SK-N-DZ (cell line): ENCODE measurements around the gene TERC. TPM values are rescaled to one million over a fixed set of nuclear protein-coding genes. Genes with fewer than 3 reads are reported as not detected.
A peak's percentile ranks its signal among the peaks of the same experiment; 100 is the strongest.

Source experiments
- DNase-seq: peaks from one replicate; pipeline ENCODE4 v3.0.0-alpha.2; 2015; ENCODE audit warnings: low spot score
- polyA plus RNA-seq, 2 experiments: library from polyadenylated mRNA; depleted of rRNA; stranded (reverse); fragments of >200 nt; gene quantifications; 2 replicates each; pipeline ENCODE4 v1.2.3, GENCODE V29; 2014

TERC gene
- 1.1 TPM in 1 of 2 replicates, not detected in the other for polyA plus RNA-seq (2014; cell fraction: cytosol; rRNA removed)
- polyA plus RNA-seq (2014; cell fraction: nucleus; rRNA removed) = 1.5 and 5.7 TPM in 2 replicates

DNA sequence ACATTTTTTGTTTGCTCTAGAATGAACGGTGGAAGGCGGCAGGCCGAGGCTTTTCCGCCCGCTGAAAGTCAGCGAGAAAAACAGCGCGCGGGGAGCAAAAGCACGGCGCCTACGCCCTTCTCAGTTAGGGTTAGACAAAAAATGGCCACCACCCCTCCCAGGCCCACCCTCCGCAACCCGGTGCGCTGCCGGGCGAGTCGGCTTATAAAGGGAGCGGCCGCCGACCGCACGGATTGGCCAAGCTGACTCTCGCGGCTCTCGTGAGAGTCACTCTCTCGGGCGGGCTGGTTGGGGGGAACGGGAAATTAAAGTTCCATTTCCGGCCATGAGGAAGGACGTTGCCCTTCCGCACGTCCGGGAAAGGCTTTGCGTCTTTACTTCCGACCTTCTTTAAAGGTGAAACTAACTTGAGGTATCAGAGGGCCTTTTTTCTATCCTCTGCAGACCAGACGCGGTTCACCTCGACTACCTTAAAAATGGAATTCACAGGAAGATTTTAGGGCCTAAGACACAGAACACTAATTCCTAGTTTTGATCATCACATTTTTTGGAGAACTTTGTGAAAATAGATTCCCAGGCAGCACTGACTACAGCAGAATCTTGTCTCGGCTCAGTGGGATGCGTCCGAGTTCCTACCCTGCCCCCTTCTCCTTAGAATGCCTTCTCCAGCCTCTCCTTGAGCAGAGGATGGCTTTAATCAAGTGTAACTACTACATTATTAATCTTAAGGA is at the start of gene TERC:
TERC (minus strand) TSS at position 179 of the 731 bp plus-strand sequence.
- DNase-seq = peak; percentile 94

DNA sequence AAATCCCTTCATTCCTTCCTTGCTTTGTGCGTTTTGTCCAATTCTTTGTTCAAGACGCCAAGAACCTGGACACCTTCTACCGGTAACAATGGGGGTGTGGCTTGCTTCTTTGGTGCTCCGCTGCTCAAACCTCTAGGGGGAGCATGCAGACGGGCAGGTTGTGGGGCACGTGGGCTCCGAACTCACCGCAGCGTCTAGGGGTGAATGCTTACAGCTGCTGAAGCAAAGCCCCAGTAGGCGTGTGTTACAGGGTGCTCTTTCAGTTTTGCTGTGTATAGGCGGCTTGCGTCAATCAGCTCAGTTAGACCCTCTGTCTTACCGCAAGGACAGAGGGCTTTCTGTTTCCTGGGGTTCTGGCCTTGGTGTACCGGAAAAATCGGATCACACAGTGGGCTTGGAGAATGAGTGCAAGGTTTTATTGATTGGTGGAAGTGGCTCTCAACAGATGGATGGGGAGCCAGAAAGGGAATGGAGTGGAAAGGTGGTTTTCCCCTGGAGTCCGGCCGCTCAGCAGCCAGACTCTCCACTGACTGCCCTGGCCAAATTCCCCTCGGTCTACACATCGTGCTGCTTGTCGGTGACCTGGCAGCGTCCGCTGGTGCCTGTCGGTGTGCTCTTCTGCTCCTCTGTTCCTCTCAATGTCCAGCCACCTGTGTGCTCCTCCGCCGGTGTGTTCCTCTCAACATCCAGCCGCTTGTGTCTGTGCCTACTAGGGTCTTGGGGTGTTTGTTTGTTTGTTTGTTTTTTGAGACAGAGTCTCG is 49.1 kb upstream of the TERC start:
- peak; percentile 54 for DNase-seq

DNA sequence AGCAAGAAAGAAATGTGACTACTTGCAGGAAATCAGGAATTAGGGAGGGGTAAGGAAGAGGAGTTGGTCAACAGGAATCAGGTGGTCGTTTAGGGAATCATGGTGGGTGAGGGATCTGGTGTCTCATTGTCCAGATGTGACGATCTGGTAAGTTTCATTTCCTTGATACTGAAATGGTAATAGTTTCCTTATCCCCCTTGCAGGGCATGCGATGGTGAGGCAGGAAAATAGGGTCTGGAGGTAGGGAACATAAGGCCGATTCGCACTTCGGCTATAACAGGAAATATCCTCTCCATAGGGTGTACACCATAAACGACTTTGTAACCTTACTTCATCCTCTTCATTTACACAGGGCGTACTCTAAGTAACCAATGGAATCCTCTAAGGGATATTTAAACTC is 48.4 kb upstream of the TERC start:
- no peak for DNase-seq

DNA sequence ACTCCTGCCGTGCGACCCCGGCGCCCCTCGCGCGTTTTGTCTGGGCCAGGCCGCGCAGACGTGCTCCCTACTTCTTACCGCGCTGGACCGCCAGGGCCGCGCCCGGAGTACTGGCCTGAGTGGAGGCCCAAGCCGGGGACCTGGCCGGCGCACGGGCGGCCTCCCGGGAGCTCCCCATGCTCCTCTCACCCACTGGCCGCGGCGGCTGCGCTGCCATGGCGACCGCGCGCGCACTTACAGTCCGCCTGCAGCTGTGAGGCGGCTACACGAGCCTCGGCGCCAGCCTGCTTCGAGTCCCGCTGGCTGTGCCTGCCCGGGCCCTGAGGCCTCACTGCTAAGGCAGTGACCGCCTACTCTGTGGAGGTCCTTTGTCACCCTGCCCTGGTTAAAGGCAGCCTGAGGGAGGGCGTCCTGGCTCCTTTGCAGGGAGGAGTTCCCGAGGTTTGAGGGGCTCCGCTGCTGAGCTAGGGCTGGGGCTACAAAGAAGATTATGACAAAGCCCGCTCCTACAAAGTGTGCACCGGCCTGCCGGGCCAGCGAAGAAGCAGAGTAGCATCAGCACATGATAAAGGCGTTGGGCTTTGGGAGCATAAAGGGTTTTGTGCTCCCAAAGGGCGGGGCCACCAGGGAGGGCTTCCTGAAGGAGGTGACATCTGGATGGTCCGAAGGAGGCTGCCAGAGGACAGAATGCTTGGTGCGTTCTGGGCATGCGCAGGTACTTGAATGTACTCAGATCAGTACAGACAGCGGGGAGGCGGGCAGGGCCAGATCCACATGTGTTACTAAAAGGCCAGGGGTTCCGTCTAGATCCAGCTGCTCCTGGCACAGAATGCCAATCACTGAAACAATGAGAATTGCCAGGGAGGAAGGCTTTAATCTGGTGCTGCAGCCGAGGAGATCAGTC is 47.7 kb upstream of the TERC start, which contains the start of the genes LRRC34 and LRRIQ4:
LRRC34 (minus strand) TSS at position 573 of the 904 bp plus-strand sequence; CDS start at position 217, 356 bp downstream.
LRRIQ4 (plus strand) TSS at position 539 of the 904 bp plus-strand sequence. CDS start 9,052 bp downstream, outside the sequence.
- peak; percentile 95 for DNase-seq

DNA sequence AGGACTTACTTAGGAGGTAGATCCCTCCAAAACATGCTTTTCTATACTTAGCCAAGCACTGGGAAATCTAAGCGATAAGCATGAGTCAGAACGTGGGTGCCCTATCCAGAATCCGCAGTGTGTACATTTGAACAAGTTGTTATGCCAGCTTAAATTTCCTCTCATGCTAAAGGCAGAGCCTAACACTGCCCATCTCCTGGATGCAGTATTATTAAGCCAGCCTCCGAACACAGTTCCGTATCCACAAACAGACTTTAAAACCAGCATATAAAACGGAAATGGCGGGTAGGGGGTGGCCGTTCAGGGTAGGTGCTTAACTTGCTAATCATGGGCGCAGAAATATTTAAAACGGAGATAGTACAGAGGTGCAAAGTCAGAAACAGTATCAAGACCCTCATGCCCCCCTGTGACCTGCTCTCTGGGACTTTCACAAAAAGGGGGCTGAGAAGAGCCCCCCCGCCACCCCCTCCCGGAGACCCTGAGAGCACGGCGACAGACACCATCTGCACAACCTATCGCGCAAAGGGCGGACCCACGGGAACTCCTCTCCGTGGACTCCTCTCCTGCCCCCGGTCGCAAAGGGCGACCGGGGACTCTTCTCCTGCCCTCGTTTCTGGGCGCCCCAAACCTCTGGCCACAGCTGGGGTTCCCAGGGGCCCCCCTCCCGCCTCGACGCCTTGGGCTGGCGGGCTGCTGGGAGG is 46.9 kb upstream of the TERC start:
- DNase-seq = peak; percentile 55

DNA sequence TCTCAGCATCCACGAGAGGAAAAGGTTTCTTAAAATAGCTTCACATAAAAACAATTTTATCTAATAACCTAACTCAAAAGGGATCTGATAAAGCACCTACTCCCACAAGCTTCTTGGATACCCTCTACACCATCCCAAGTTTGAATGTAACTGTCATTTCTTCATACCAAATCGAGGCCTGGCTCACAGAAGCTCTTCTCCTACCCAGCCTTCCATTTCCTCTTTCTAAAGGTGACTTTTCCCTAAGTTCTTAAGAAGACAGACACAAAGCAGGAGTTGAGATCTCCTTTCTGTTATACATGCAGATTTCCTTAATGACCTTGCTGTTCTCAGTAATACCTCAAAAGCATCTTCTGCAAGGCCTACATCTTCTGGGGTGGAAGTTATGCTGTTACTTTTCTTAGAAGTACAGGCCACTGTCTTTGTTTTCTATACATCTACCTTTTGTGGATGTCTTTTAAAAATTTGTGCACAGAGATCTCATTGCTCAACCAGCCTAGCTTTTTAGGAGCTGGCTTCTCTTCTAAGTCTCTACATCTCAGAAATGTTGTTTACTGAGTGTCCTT is 44.5 kb upstream of the TERC start:
- no peak for DNase-seq

DNA sequence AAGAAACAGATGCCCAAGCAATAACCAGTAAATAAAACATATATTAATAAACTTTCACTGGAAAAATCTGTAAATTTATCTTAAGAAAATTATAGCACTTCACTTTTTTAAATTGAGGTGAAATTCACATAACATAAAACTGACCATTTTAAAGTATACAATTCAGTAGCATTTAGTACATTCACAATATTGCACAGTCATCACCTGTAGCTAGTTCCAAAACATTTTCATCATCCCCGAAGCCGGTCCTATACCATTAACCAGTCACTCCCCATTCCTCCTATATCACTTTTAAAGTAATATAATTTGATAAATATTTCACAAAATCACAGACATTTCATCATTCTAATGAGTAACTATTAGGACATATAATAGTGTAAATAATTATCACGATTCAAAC is 39.8 kb upstream of the TERC start:
- DNase-seq = no peak

DNA sequence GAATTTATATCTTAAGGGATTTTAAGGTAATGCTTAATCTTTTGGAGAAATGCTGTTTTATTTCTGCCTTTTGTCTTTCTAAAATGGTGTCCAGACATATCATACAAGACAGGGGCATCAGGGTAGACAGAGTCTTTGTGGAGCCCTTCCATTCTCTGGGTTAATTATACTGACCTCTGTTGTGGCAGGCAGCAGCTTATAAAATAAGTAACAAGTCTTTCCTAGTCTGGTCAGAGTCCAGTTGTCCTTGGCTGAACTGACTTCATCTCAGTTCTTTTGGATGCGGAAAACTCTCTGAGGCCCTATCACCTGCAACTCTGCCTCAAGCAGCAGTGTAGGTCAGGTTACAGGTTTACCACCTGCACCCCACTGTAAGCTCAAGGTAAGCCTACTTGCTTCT is 27.5 kb upstream of the TERC start:
- DNase-seq = no peak

DNA sequence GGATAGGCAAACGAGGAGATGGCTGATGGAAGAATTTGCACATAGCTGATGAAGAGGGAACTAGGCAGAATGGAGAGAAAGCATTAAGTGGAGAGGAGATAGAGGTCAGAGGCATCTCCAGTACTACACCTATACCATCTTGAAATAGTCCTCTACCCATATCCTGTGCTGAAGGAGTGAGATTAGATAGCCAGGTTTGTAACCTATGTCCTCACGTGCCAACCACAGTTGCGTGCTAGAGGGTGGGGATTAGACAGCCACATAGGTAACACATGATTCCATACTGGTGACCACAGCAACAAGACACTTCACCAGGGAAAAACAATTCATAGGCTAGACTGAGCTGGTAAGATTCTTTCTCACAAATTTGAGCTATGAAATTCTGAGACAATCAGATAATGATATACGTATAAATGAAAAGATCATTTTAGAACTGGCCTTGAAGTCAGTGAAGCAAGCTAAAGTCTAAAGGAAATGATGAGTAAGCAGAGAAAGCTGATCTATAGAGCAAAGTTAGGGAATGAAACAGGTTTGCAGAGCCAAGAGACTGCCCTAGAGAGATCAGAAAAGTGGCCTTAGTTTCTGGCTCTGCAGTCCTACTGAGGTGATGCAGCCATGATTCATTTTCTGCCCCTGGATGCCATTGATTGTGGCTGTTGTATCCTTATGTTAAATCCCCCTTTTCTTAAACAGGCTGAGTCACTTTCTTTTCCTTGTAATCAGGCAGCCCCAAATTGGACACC is 26.0 kb upstream of the TERC start:
- DNase-seq = no peak

DNA sequence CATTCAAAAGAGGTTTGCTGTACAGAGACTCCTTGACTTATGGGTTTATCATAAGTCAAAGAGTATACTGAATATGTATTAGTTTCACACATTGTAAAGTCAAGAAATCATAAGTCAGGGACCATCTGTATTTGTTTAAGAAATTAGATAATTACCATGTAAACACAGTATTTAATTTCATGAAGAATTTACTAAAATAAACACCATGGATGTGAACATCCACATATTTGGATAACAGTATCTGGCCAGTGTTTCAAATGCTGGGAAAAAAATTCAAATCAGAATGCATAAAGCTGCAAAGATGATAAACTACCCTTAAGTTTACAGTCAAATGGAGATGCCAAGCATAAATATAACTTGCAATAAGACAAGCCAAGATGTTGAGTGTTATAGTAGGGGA is 25.4 kb upstream of the TERC start:
- DNase-seq = no peak

DNA sequence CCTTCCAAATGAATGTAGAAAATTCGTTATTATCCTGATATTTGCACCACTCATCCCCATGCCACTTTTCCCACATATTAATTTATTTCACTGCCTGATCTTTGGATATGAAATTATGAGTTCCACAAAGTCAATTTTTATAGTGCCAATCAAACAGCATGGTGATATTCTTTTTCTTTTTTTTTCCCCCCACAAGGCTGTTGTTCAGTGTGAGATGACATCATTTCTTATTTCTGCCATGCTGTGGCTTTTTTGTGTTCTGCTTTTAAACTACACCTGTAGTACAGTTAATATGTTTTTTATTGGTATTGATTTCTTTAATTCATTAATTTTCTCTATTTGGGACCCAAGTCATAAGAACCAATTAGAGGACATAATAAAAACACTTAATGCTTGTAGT is 22.9 kb upstream of the TERC start:
- no peak for DNase-seq

DNA sequence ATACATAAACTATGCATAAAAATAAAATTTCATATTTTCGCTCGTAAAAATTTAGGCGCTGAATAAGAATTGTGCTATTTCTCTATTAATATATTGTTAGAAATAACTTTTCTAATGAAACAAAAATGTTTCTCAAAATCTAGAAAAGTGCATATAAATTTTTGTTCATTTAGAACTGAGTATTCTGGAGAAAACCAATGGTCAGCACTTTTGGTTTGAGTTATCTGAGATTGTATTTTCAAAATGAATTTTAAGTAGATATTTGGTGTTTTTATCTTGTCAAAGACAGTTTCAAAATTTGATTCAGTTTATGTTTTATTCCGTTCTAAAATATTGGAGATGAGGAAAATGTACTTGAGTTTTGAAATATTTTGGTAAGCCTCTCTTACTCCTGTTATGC is 22.3 kb upstream of the TERC start:
- DNase-seq = no peak

DNA sequence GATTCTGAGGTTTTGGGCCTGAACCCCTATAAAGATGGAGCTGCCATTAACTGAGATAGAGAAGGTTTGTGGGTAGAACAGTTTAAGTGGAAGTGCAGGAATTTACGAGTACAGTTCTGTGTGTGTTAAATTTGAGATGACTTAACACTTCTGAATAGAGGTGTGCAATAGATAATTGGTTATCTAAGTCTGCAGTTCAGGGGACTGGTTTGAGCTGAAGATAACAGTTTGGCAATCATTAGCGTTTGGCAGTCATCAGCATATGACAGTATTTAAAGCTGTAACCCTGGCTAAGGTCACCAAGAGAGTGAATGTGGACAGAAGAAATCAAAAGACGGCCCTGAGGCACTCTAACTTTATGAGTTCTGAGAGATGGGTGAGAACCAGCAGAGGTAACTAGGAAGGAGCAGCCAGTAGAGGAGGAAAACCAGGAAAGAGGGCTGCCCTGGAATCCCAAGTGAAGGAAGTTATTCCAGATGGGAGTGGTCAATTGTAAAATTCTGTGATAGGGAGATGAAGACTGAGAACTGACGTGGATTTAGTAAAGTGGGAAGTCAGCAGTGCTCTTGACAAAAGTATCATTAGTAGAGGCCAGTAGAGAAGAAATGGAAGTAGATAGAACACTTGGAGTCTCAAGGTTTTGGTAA is 16.5 kb upstream of the TERC start:
- no peak for DNase-seq

DNA sequence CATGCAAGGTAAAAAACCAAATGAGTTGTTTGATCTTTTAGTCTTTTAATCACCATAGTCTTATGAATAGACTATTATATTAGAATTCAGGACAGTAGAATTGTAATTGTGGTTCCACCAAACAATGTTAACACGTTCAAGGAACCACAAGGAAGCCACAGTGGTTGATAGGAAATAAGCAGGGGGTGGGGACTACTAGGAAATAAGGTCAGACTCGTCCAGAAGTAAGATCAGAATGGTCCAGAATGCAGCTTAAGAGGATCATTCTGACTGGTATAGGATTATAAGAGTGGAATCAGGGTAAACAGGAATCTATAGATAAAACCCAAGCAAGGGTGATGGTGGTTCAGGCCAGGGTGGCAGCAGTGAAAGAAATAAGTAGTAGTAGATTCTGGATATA is 15.9 kb upstream of the TERC start:
- no peak for DNase-seq

DNA sequence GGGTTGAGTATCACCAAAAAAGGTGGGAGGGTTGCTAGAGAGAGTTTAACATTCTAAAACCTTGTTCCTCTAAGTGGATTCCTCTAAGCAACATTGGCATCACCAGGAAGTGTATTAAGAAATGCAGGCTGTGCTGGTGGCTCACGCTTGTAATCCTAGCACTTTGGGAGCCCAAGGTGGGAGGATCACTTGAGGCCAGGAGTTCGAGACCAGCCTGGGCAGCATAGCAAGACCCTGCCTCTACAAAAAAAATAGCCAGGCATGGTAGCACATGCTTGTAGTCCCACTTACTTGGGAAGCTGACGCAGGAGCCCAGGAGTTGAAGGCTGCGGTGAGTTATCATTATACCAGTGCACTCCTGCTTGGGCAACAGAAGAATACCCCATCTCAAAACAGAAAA is 13.0 kb upstream of the TERC start:
- DNase-seq = no peak

DNA sequence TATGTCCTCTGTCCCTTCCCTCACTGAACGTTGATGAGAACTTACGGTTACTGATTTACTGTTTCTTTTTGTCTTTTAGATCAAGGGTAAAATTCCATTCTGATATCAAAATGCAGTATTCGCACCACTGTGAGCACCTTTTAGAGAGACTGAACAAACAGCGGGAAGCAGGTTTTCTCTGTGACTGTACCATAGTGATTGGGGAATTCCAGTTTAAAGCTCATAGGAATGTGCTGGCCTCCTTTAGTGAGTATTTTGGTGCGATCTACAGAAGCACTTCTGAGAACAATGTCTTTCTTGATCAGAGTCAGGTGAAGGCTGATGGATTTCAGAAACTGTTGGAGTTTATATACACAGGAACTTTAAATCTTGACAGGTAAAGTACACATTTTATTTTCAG is 9.3 kb upstream of the TERC start:
- no peak for DNase-seq

DNA sequence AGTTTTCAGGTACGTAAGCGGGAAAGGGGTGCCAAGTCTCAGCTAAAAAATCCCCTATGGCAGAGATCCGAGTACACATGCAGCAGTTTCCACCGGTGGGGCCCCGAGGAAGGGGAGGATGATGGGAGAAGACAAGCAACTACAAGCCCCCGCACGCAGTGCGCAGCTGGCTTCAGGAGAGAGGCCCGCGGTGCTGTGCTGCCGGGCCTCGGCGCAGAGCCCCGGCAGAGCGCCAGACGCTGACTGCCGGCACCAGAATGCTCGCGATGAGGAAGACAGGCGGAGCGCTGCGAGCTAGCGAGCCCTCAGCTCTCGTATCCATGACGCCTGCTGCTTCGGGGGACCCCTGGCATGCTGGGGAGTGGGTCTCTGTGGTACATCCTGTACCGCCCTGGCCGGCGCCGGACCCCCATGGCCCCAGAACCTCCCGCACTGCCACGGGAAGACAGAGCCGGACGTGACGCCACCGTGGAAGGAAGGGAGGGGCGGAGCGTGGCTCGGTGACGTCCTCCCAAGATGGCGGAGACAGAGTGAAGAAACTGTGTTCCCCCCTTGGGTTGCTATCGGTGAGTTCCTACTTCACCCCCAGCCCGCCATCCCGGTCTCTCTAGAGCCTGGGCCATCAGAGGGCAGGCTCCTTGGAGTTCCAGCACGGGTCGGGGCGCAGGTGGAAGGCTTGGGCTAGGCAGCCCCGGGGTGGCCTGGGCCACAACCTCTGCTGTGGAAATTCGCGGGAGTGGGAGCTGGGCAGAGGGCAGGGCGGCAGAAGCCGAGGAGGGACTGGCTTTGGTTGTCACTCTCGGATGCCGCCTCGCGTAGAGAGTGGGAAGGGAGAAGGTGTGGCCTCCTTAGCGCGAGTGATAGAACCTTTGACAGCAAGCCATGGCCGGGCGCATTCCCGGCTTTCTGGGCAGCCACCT is 8.3 kb upstream of the TERC start, which contains the start of gene MYNN:
MYNN (plus strand) TSS at position 500 of the 920 bp plus-strand sequence. CDS start 900 bp downstream, outside the sequence.
- peak; percentile 92 for DNase-seq

DNA sequence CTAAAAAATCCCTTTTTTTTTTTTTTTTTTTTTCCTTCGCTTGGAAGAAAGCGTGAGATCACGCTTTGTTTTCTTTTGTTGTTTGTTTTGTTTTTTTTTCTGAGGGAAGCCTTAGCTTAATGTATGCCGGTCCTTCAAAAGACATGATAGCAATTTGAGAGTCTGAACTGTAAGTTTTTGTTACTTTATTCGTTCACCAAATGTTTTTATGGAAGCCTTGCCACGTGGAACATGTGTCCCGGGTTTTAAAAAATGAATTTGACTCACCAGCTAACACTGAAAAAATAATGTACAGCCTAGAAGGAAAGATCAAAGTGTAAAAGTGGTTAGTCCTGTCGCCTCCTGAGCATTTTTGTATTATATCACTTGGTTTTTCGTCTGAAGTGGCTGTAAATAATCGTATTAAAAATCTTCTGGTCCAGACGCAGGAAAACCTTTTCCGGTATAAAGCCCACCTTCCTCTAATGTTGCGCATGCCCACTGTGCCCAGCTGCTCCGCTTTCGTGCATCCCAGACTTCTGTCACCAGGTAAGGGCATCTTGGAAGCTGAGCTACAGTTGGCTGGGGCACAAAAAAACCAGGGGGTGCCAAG is 7.5 kb upstream of the TERC start:
- peak; percentile 93 for DNase-seq
